AG09319 (cell line): ENCODE results near the gene TIGD6.
"Not testable (repeated sequence)": the region's sequence is repeated elsewhere in the genome, so short reads cannot be mapped to it uniquely, and the experiment has no call there.

ENCODE experiments used
- DNase-seq: peaks from one replicate; pipeline ENCODE4 v3.0.0-alpha.2; 2010; ENCODE audit warnings: low read depth; ENCODE audit errors: extremely low read depth
- TF ChIP-seq, protein P1 (sequence below): IDR thresholded peaks from 2 replicates; pipeline ENCODE4 v1.5.1; 2011; ENCODE audit warnings: low read depth, mild to moderate bottlenecking, inconsistent platforms, low read length, moderate library complexity

TIGD6 gene

DNA sequence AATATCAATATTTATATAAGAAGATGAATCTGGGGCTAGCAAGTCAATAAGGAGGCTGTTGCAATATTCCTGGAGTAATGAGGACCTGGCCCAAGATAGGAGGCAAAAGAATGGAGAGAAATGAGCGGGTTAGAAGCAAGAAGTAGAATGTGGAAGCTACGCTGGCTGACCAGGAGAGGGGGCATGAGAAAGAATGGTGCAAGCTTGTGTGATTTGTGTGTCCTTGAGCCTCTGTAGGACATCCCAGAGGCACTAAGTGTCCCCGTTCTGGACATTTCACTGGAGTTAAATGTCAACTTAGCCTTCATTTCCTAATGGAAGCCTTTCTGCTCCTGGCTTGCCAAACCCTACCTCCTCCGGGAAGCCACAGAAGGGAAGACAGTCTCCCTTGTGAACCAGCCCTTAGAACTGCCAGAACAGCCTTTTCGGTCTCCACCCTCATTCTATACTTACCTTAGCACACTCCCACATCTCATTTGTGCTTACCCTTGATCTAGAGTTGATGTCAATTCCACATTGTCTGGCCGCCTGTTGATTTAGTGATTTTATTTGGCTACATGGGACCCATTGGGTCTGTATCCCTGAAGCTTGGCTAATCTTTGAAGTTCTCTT is 49.2 kb downstream of the TIGD6 start:
- TF ChIP-seq, protein P1, sequence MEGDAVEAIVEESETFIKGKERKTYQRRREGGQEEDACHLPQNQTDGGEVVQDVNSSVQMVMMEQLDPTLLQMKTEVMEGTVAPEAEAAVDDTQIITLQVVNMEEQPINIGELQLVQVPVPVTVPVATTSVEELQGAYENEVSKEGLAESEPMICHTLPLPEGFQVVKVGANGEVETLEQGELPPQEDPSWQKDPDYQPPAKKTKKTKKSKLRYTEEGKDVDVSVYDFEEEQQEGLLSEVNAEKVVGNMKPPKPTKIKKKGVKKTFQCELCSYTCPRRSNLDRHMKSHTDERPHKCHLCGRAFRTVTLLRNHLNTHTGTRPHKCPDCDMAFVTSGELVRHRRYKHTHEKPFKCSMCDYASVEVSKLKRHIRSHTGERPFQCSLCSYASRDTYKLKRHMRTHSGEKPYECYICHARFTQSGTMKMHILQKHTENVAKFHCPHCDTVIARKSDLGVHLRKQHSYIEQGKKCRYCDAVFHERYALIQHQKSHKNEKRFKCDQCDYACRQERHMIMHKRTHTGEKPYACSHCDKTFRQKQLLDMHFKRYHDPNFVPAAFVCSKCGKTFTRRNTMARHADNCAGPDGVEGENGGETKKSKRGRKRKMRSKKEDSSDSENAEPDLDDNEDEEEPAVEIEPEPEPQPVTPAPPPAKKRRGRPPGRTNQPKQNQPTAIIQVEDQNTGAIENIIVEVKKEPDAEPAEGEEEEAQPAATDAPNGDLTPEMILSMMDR, result no peak
- no peak for DNase-seq

GRCh38 chr5:149948993-149949392 is 51.5 kb downstream of the TIGD6 start:
- no peak for DNase-seq
- TF ChIP-seq, protein P1, result no peak

DNA sequence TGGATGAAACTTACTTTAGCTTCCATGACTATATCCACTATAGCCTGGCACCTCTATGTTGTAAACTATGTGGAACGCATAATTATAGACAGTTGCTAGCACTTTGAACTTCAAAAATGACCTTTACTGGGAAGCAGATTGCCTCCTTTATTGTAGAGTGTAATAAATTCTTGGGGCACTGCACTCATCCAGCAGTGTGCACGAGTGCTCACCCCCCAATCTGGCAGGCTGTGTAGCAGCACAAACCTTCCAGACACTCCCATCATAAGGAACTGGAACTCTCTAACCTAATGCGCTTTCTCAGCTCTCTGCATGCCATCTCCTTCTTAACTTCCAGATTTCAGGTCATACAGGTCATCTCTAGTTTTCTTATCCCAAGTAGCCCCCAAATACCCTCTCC is 54.3 kb downstream of the TIGD6 start:
- no peak for DNase-seq
- TF ChIP-seq, protein P1, result no peak

DNA sequence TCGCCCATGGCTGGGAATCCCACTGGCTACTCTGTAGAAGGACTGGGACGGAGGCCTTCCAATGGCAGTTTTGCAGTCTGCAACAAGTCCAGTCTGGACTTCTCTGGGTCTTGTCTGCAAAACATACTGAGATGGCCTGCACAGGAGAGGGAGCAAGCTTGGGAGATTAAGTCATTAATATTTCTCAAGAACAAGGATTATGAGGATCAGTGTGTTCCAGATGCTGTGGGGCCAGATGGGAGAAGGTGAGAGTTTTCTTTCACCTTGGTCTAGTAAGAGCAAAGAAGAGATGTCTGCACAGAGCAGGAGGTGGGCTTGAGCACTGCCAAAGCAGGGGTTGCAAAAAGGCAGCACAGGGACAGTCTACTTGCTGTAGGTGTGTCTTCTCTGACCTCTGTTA is 55.8 kb downstream of the TIGD6 start, which contains the start of gene PDE6A:
PDE6A (minus strand) TSS at position 128 of the 400 bp plus-strand sequence; CDS start at position 8, 120 bp downstream.
- no peak for DNase-seq
- TF ChIP-seq, protein P1, result no peak

DNA sequence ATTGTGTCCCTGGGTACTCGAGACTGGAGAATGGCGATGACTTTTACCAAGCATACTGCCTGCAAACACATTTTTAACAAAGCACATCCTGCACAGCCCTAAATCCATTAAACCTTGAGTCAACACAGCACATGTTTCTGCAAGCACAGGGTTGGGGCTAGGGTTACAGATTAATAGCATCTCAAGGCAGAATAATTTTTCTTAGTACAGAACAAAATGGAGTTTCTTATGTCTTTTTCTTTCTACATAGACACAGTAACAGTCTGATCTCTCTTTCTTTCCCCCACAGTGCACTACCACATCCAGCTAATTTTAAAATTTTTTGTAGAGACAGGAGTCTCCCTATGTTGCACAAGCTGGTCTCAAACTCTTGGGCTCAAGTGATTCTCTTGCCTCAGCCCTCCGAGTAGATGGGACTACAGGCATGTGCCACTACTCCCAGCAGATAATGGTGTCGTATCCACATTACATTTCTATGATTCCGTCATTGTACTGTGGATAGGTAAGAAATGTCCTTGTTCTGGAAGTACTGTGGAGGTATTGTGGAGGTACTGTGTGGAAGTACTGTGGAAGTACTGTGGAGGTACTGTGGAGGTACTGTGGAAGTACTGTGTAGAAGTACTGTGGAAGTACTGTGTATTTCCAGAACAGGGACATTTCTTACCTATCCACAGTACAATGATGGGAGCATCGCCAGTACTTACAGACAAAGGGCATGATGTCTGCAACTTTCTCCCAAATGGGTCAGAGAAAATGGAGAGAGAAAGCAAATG is 57.1 kb downstream of the TIGD6 start:
- not testable (repeated sequence) for DNase-seq
